Pancreas (tissue), 10 donors: ENCODE results near the gene ESM1. TPM values are rescaled to one million over a fixed set of nuclear protein-coding genes. Genes with fewer than 3 reads are reported as not detected.
"Not testable (repeated sequence)": the region's sequence is repeated elsewhere in the genome, so short reads cannot be mapped to it uniquely, and the experiment has no call there.

Source experiments
- ATAC-seq, 4 donors: fragments of 200-7000 bp; cut with Tn5 transposase; one replicate each; pipeline versions ENCODE4 v1.8.0 to v1.9.1; 2020; ENCODE audit warnings: mild to moderate bottlenecking in 4 of 4, moderate library complexity in 4 of 4
- DNase-seq, 6 donors: peaks; one replicate each; pipeline ENCODE4 v3.0.0-alpha.2; 2020
- FAIRE-seq: peaks from 2 replicates; lab custom pipeline; 2012; peaks lifted over from hg19 to GRCh38; lab: Jason Lieb, UNC
- H3K27ac ChIP-seq, 4 donors: fragments of 200-600 bp; sonication (generic); 1 replicate in 3 of 4; 2 replicates in 1 of 4; pipeline versions ENCODE4 v1.5.0 to v1.8.0; 2020
- H3K27me3 ChIP-seq, 4 donors: fragments of 200-600 bp; one replicate each; pipeline ENCODE4 v1.8.0; 2021
- H3K36me3 ChIP-seq, 3 donors: fragments of 200-600 bp; sonication (generic) in 1 of 3; one replicate each; pipeline versions ENCODE4 v1.5.0 to v1.8.0; 2020 to 2021
- H3K4me1 ChIP-seq, 3 donors: fragments of 200-600 bp; one replicate each; pipeline ENCODE4 v1.8.0; 2021
- H3K4me3 ChIP-seq, 4 donors: fragments of 200-600 bp; sonication (generic) in 2 of 4; one replicate each; pipeline versions ENCODE4 v1.5.0 to v1.8.0; 2020 to 2021
- H3K9me3 ChIP-seq, 4 donors: fragments of 200-600 bp; one replicate each; pipeline ENCODE4 v1.8.0; 2021
- CTCF ChIP-seq, 4 donors: fragments of 200-600 bp; sonication (generic) in 3 of 4; IDR thresholded peaks; one replicate each; pipeline versions ENCODE4 v1.5.0 to v1.8.0; 2021; ENCODE audit warnings: antibody characterized with exemption in 4 of 4
- WGBS, 2 donors: extraction: QIAGEN DNeasy Blood & Tissue Kit; methylation state at CpG; one replicate each; pipeline ENCODE4 v1.1.7; 2013; 5-methylcytosine and 5-hydroxymethylcytosine counted together
- intact Hi-C, 3 donors: fragments of 100-400 bp; cut with DNase I; formaldehyde crosslinking; loops; one replicate each; pipeline versions ENCODE4 v1.11.1 to v1.14.2; 2022
- polyA plus RNA-seq, 2 donors: library from polyadenylated mRNA; stranded (reverse); fragments of 200-250 nt; gene quantifications; one replicate each; pipeline ENCODE4 v1.2.3, GENCODE V29; 2013
- total RNA-seq, 6 donors: library from RNA; stranded (reverse); fragmentation: NEBNext Ultra II Directional in 4 of 6; extraction: Animal tissue kit (Norgen Biotek cat#: 25700) in 4 of 6; gene quantifications; one replicate each; pipeline versions ENCODE4 v1.2.1 to v1.2.4, GENCODE V29; 2021 to 2023
- donor health status: healthy with polysubstance abuse.
- donor health status: DM: no; HTN: no; CAD: no; lungs with moderate emphysema.
- donor health status: DM: no; HTN: no; CAD: no.
- donor health status: control.
- donor health status: control.
- donor health status: Bipolar disorder and iron deficiency.
- donor health status: DM: yes; HTN: yes; CAD: no.
- donor health status: DM: no; HTN: no; CAD: no.
- donor health status: DM: no; HTN: no; CAD: no.
- donor health status: DM: yes; HTN: yes; CAD: no.

Gene ESM1
- total and polyA plus RNA-seq, 8 donors = 0.08 to 1.0 (median 0.69) TPM; not detected in 2

GRCh38 chr5:55004729-55005128, 19.3 kb upstream of the ESM1 start:
- no peak for ATAC-seq
- intact Hi-C loops = no loop called here
- no peaks in the 10 kb centered on the region for H3K27me3 ChIP-seq
- H3K27ac ChIP-seq = no peak overlapping the region
- FAIRE-seq = no peak
- no peak overlapping the region for H3K4me3 ChIP-seq
- TF ChIP-seq CTCF (IDR thresholded peaks at IDR 0.05) = no peak
- H3K4me1 ChIP-seq = no peaks in the 10 kb centered on the region
- no peak for DNase-seq
- no peaks in the 10 kb centered on the region for H3K9me3 ChIP-seq
- no peaks in the 10 kb centered on the region for H3K36me3 ChIP-seq
- 46 to 52% methylated on average over 1 of the region's 1 CpG for WGBS, 2 donors

- no peak for FAIRE-seq
- Histone ChIP-seq H3K4me3 (no peak overlapping the region), H3K4me1 (no peaks in the 10 kb centered on the region), H3K9me3 (no peaks in the 10 kb centered on the region), H3K36me3 (no peaks in the 10 kb centered on the region), H3K27ac (no peak overlapping the region), H3K27me3 (no peaks in the 10 kb centered on the region)
- no peak for DNase-seq
- no peak for TF ChIP-seq CTCF (IDR thresholded peaks at IDR 0.05)
- WGBS, 2 donors = 41 to 53% methylated on average over 4 of the region's 4 CpGs
- no peak for ATAC-seq
- intact Hi-C loops = no loop called here
Observed at GRCh38 chr5:55003432-55004065, 18.2 kb upstream of the ESM1 start.

- ATAC-seq, H3K4me3 ChIP-seq, DNase-seq, H3K27me3 ChIP-seq, H3K27ac ChIP-seq, intact Hi-C loops, H3K9me3 ChIP-seq, FAIRE-seq, H3K4me1 ChIP-seq, H3K36me3 ChIP-seq: not testable (repeated sequence)
- 64 to 79% methylated on average over 2 of the region's 2 CpGs for WGBS, 2 donors
Observed at GRCh38 chr5:55002166-55002565, 16.8 kb upstream of the ESM1 start.

- TF ChIP-seq CTCF (IDR thresholded peaks at IDR 0.05) = no peak
- Histone ChIP-seq H3K27me3 (no peaks in the 10 kb centered on the region), H3K36me3 (no peaks in the 10 kb centered on the region), H3K4me3 (no peak overlapping the region), H3K4me1 (no peaks in the 10 kb centered on the region), H3K9me3 (no peaks in the 10 kb centered on the region), H3K27ac (no peak overlapping the region)
- DNase-seq (no peak), ATAC-seq (no peak), FAIRE-seq (no peak)
- 39% methylated on average over 2 of the region's 2 CpGs for WGBS, 2 donors
- intact Hi-C loops = no loop called here
Observed at GRCh38 chr5:54997081-54997480, 11.7 kb upstream of the ESM1 start.

- TF ChIP-seq CTCF (IDR thresholded peaks at IDR 0.05) = no peak
- DNase-seq (no peak), FAIRE-seq (no peak), ATAC-seq (no peak)
- Histone ChIP-seq H3K27ac (no peak overlapping the region), H3K4me3 (no peak overlapping the region), H3K9me3 (no peaks in the 10 kb centered on the region), H3K4me1 (no peaks in the 10 kb centered on the region), H3K27me3 (no peaks in the 10 kb centered on the region), H3K36me3 (no peaks in the 10 kb centered on the region)
- 46 to 48% methylated on average over 5 of the region's 5 CpGs for WGBS, 2 donors
- intact Hi-C loops = no loop called here
Observed at GRCh38 chr5:54996466-54996865, 11.1 kb upstream of the ESM1 start.
